ENCODE results near the gene COA8.

COA8 gene

GRCh38 chr14:103562429-103563225 is at the start of gene COA8, which contains the start of gene BAG5:
Gene COA8 (plus strand): TSS chr14:103562960. CDS start chr14:103563002, 42 bp downstream.
Gene BAG5 (minus strand): TSS chr14:103562657. CDS start chr14:103561164, 1,493 bp downstream.
- no peak for TF ChIP-seq ZNF274 (IDR thresholded peaks at IDR 0.05; ENCODE audit: low read depth, low read length)
- H3K4me3 ChIP-seq (ENCODE audit: low read length): peak within 1 kb of the TSS; percentile 95

GRCh38 chr14:103514596-103515421 is 48.0 kb upstream of the COA8 start:
- no peak overlapping the region for H3K4me3 ChIP-seq (ENCODE audit: low read length)
- TF ChIP-seq ZNF274 (IDR thresholded peaks at IDR 0.05; ENCODE audit: low read depth, low read length): no peak

- no peak for TF ChIP-seq ZNF274 (IDR thresholded peaks at IDR 0.05; ENCODE audit: low read depth, low read length)
- no peak overlapping the region for H3K4me3 ChIP-seq (ENCODE audit: low read length)
Observed at GRCh38 chr14:103516426-103517173, 46.2 kb upstream of the COA8 start.

- H3K4me3 ChIP-seq (ENCODE audit: low read length): no peak overlapping the region
- TF ChIP-seq ZNF274 (IDR thresholded peaks at IDR 0.05; ENCODE audit: low read depth, low read length): no peak
Observed at GRCh38 chr14:103517174-103517566, 45.6 kb upstream of the COA8 start.

GRCh38 chr14:103517721-103518421 is 44.9 kb upstream of the COA8 start:
- TF ChIP-seq ZNF274 (IDR thresholded peaks at IDR 0.05; ENCODE audit: low read depth, low read length): no peak
- H3K4me3 ChIP-seq (ENCODE audit: low read length): no peak overlapping the region

- no peak for TF ChIP-seq ZNF274 (IDR thresholded peaks at IDR 0.05; ENCODE audit: low read depth, low read length)
- H3K4me3 ChIP-seq (ENCODE audit: low read length): no peak overlapping the region
Observed at GRCh38 chr14:103518422-103519042, 44.2 kb upstream of the COA8 start.

GRCh38 chr14:103519043-103519836 is 43.5 kb upstream of the COA8 start:
- no peak for TF ChIP-seq ZNF274 (IDR thresholded peaks at IDR 0.05; ENCODE audit: low read depth, low read length)
- no peak overlapping the region for H3K4me3 ChIP-seq (ENCODE audit: low read length)

GRCh38 chr14:103519837-103520212 is 42.9 kb upstream of the COA8 start:
- no peak overlapping the region for H3K4me3 ChIP-seq (ENCODE audit: low read length)
- TF ChIP-seq ZNF274 (IDR thresholded peaks at IDR 0.05; ENCODE audit: low read depth, low read length): no peak

GRCh38 chr14:103520269-103520656 is 42.5 kb upstream of the COA8 start:
- no peak overlapping the region for H3K4me3 ChIP-seq (ENCODE audit: low read length)
- no peak for TF ChIP-seq ZNF274 (IDR thresholded peaks at IDR 0.05; ENCODE audit: low read depth, low read length)

- peak overlapping the region; percentile 20; the same call in 1 of the 2 replicates for H3K4me3 ChIP-seq (ENCODE audit: low read length)
- no peak for TF ChIP-seq ZNF274 (IDR thresholded peaks at IDR 0.05; ENCODE audit: low read depth, low read length)
Observed at GRCh38 chr14:103520657-103521437, 41.9 kb upstream of the COA8 start.

GRCh38 chr14:103521438-103521950 is 41.3 kb upstream of the COA8 start:
- H3K4me3 ChIP-seq (ENCODE audit: low read length): peak overlapping the region; percentile 44
- no peak for TF ChIP-seq ZNF274 (IDR thresholded peaks at IDR 0.05; ENCODE audit: low read depth, low read length)
